Gastrocnemius medialis (tissue), 4 donors: ENCODE data around the gene HYAL1.

ENCODE experiments used
- POLR2A ChIP-seq, 2 donors: fragments of 450-650 bp; IDR thresholded peaks; one replicate each; pipeline ENCODE4 v1.6.1; 2017; ENCODE audit warnings: antibody characterized with exemption in 2 of 2, mild to moderate bottlenecking in 2 of 2, moderate library complexity in 2 of 2
- TF ChIP-seq, protein P1 (sequence below), 5 experiments: fragments of 450-650 bp in 3 of 5; fragments of 200-600 bp in 2 of 5; sonication (generic) in 2 of 5; IDR thresholded peaks in 4 of 5; conservative IDR thresholded peaks in 1 of 5; 1 replicate in 4 of 5; 2 replicates in 1 of 5; pipeline ENCODE4 v1.5.1; 2016 to 2019; ENCODE audit warnings: antibody characterized with exemption in 5 of 5, mild to moderate bottlenecking in 3 of 5, moderate library complexity in 3 of 5

DNA sequence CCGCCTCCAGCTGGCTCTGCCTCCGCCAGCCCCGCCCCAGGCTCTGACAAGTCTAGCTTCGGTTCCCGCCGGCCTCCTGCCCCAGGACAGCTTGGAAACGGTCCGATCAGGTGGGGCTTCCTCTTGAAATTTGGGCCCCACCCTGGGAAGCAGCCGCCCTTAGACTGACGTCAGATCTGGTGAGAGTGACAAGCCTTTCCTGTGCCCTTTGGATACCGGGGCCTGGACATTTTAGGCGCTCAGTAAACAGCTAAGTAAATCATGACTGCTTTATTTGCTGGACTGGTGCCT is 3.8 kb downstream of the HYAL1 start:
- TF ChIP-seq, protein P1, sequence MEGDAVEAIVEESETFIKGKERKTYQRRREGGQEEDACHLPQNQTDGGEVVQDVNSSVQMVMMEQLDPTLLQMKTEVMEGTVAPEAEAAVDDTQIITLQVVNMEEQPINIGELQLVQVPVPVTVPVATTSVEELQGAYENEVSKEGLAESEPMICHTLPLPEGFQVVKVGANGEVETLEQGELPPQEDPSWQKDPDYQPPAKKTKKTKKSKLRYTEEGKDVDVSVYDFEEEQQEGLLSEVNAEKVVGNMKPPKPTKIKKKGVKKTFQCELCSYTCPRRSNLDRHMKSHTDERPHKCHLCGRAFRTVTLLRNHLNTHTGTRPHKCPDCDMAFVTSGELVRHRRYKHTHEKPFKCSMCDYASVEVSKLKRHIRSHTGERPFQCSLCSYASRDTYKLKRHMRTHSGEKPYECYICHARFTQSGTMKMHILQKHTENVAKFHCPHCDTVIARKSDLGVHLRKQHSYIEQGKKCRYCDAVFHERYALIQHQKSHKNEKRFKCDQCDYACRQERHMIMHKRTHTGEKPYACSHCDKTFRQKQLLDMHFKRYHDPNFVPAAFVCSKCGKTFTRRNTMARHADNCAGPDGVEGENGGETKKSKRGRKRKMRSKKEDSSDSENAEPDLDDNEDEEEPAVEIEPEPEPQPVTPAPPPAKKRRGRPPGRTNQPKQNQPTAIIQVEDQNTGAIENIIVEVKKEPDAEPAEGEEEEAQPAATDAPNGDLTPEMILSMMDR (IDR thresholded peaks at IDR 0.05 in 4 of 5, conservative IDR thresholded peaks at IDR 0.05 in 1 of 5) = no peak
- TF ChIP-seq POLR2A (IDR thresholded peaks at IDR 0.05) = no peak
